ENCODE measurements around the gene MAPKAP1. TPM values are rescaled to one million over a fixed set of nuclear protein-coding genes. Genes with fewer than 3 reads are reported as not detected.
"Not testable (repeated sequence)": the region's sequence is repeated elsewhere in the genome, so short reads cannot be mapped to it uniquely, and the experiment has no call there.

The MAPKAP1 gene
- polyA plus RNA-seq, 4 donors: 38.4 to 57.4 (median 43.6) TPM

GRCh38 chr9:125400725-125401716, 306.0 kb downstream of the MAPKAP1 start:
- FAIRE-seq (no peak), DNase-seq (no peak)
- no peaks in the 10 kb centered on the region for H3K27me3 ChIP-seq (ENCODE audit: control insufficient read depth in 3 of 3, insufficient read depth in 3 of 3, low read length in 3 of 3)
- no peaks in the 10 kb centered on the region for H3K4me1 ChIP-seq (ENCODE audit: control insufficient read depth in 3 of 3, insufficient read depth in 2 of 3, low read depth in 1 of 3, low read length in 2 of 3)
- no peaks in the 10 kb centered on the region for H3K36me3 ChIP-seq (ENCODE audit: control insufficient read depth in 3 of 3, insufficient read depth in 2 of 3, low read depth in 1 of 3, low read length in 3 of 3)
- no peaks in the 10 kb centered on the region for H3K9me3 ChIP-seq (ENCODE audit: control insufficient read depth in 2 of 2, insufficient read depth in 1 of 2, low read depth in 1 of 2, low read length in 1 of 2)
- no peak overlapping the region for H3K27ac ChIP-seq (ENCODE audit: low read depth in 1 of 3, low read length in 2 of 3)
- no peak overlapping the region for H3K4me3 ChIP-seq (ENCODE audit: low read depth in 1 of 3, low read length in 3 of 3)
- 77 to 78% (median 78%) methylated on average over 11 to 12 of the region's 12 CpGs for WGBS, 3 donors

DNA sequence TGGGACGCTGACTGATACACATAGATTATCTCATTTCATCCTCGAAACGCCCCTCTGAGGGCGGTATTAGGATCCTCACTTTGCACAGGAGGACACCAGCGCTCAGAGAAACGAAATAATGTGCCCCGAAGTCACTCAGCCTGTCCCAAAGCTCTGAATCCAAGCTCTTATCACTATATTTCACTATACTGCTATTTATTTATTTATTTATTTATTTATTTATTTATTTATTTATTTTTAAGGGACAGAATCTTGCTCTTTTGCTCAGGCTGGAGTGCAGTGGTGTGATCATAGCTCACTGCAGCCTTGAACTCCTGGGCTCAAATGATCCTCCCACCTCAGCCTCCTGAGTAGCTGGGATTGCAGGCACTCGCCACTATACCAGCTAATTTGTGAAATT, 306.8 kb downstream of the MAPKAP1 start:
- 89 to 90% (median 89%) methylated on average over 8 of the region's 8 CpGs for WGBS, 3 donors
- not testable (repeated sequence) for DNase-seq; H3K36me3 ChIP-seq (ENCODE audit: control insufficient read depth in 3 of 3, insufficient read depth in 2 of 3, low read depth in 1 of 3, low read length in 3 of 3); H3K27ac ChIP-seq (ENCODE audit: low read depth in 1 of 3, low read length in 2 of 3); FAIRE-seq; H3K4me1 ChIP-seq (ENCODE audit: control insufficient read depth in 3 of 3, insufficient read depth in 2 of 3, low read depth in 1 of 3, low read length in 2 of 3); H3K4me3 ChIP-seq (ENCODE audit: low read depth in 1 of 3, low read length in 3 of 3); H3K9me3 ChIP-seq (ENCODE audit: control insufficient read depth in 2 of 2, insufficient read depth in 1 of 2, low read depth in 1 of 2, low read length in 1 of 2); H3K27me3 ChIP-seq (ENCODE audit: control insufficient read depth in 3 of 3, insufficient read depth in 3 of 3, low read length in 3 of 3)

- DNase-seq: no peak
- no peak for FAIRE-seq
- Histone ChIP-seq H3K4me1 (ENCODE audit: control insufficient read depth in 3 of 3, insufficient read depth in 2 of 3, low read depth in 1 of 3, low read length in 2 of 3) (no peaks in the 10 kb centered on the region), H3K9me3 (ENCODE audit: control insufficient read depth in 2 of 2, insufficient read depth in 1 of 2, low read depth in 1 of 2, low read length in 1 of 2) (no peaks in the 10 kb centered on the region), H3K4me3 (ENCODE audit: low read depth in 1 of 3, low read length in 3 of 3) (no peak overlapping the region), H3K27me3 (ENCODE audit: control insufficient read depth in 3 of 3, insufficient read depth in 3 of 3, low read length in 3 of 3) (no peaks in the 10 kb centered on the region), H3K27ac (ENCODE audit: low read depth in 1 of 3, low read length in 2 of 3) (no peak overlapping the region), H3K36me3 (ENCODE audit: control insufficient read depth in 3 of 3, insufficient read depth in 2 of 3, low read depth in 1 of 3, low read length in 3 of 3) (no peaks in the 10 kb centered on the region)
- 90 to 92% (median 91%) methylated on average over 20 of the region's 20 CpGs for WGBS, 3 donors
Measured at GRCh38 chr9:125399666-125400065, 307.3 kb downstream of the MAPKAP1 start.

GRCh38 chr9:125399165-125399564, 307.8 kb downstream of the MAPKAP1 start:
- Histone ChIP-seq H3K36me3 (ENCODE audit: control insufficient read depth in 3 of 3, insufficient read depth in 2 of 3, low read depth in 1 of 3, low read length in 3 of 3) (no peaks in the 10 kb centered on the region), H3K9me3 (ENCODE audit: control insufficient read depth in 2 of 2, insufficient read depth in 1 of 2, low read depth in 1 of 2, low read length in 1 of 2) (no peaks in the 10 kb centered on the region), H3K4me3 (ENCODE audit: low read depth in 1 of 3, low read length in 3 of 3) (no peak overlapping the region), H3K4me1 (ENCODE audit: control insufficient read depth in 3 of 3, insufficient read depth in 2 of 3, low read depth in 1 of 3, low read length in 2 of 3) (no peaks in the 10 kb centered on the region), H3K27me3 (ENCODE audit: control insufficient read depth in 3 of 3, insufficient read depth in 3 of 3, low read length in 3 of 3) (no peaks in the 10 kb centered on the region), H3K27ac (ENCODE audit: low read depth in 1 of 3, low read length in 2 of 3) (no peak overlapping the region)
- 89 to 93% (median 91%) methylated on average over 12 of the region's 12 CpGs for WGBS, 3 donors
- FAIRE-seq: no peak
- no peak for DNase-seq

GRCh38 chr9:125398243-125398642, 308.8 kb downstream of the MAPKAP1 start:
- 89 to 95% (median 94%) methylated on average over 1 of the region's 1 CpG for WGBS, 3 donors
- Histone ChIP-seq H3K9me3 (ENCODE audit: control insufficient read depth in 2 of 2, insufficient read depth in 1 of 2, low read depth in 1 of 2, low read length in 1 of 2) (no peaks in the 10 kb centered on the region), H3K27me3 (ENCODE audit: control insufficient read depth in 3 of 3, insufficient read depth in 3 of 3, low read length in 3 of 3) (no peaks in the 10 kb centered on the region), H3K36me3 (ENCODE audit: control insufficient read depth in 3 of 3, insufficient read depth in 2 of 3, low read depth in 1 of 3, low read length in 3 of 3) (no peaks in the 10 kb centered on the region), H3K27ac (ENCODE audit: low read depth in 1 of 3, low read length in 2 of 3) (no peak overlapping the region), H3K4me3 (ENCODE audit: low read depth in 1 of 3, low read length in 3 of 3) (no peak overlapping the region), H3K4me1 (ENCODE audit: control insufficient read depth in 3 of 3, insufficient read depth in 2 of 3, low read depth in 1 of 3, low read length in 2 of 3) (no peaks in the 10 kb centered on the region)
- DNase-seq: no peak
- FAIRE-seq: no peak

DNA sequence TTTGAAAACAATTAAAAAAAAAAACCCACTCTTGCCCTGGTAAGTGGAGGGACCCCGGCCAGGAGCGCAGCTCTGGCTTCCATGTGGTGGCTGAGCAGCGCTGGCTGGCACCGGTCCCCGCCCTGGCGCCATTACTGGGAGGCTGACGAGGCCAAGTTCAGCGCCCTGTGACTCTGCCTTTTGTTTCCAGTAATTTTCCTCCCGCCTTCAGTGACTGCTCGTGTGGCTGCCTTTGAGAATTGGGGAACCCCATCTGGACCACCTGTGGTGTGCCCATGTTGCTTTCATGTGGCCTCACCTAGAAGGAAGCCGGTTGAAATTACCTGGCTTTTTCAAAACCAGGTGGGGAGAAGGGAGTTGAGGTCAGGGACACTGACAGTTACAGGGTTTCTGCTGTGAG, 309.3 kb downstream of the MAPKAP1 start:
- DNase-seq (no peak), FAIRE-seq (no peak)
- Histone ChIP-seq H3K27ac (ENCODE audit: low read depth in 1 of 3, low read length in 2 of 3) (no peak overlapping the region), H3K27me3 (ENCODE audit: control insufficient read depth in 3 of 3, insufficient read depth in 3 of 3, low read length in 3 of 3) (no peaks in the 10 kb centered on the region), H3K4me1 (ENCODE audit: control insufficient read depth in 3 of 3, insufficient read depth in 2 of 3, low read depth in 1 of 3, low read length in 2 of 3) (no peaks in the 10 kb centered on the region), H3K36me3 (ENCODE audit: control insufficient read depth in 3 of 3, insufficient read depth in 2 of 3, low read depth in 1 of 3, low read length in 3 of 3) (no peaks in the 10 kb centered on the region), H3K9me3 (ENCODE audit: control insufficient read depth in 2 of 2, insufficient read depth in 1 of 2, low read depth in 1 of 2, low read length in 1 of 2) (no peaks in the 10 kb centered on the region), H3K4me3 (ENCODE audit: low read depth in 1 of 3, low read length in 3 of 3) (no peak overlapping the region)
- WGBS, 3 donors: 68 to 76% (median 72%) methylated on average over 11 of the region's 11 CpGs

GRCh38 chr9:125396799-125397198, 310.2 kb downstream of the MAPKAP1 start:
- Histone ChIP-seq H3K4me3 (ENCODE audit: low read depth in 1 of 3, low read length in 3 of 3) (no peak overlapping the region), H3K27ac (ENCODE audit: low read depth in 1 of 3, low read length in 2 of 3) (no peak overlapping the region), H3K4me1 (ENCODE audit: control insufficient read depth in 3 of 3, insufficient read depth in 2 of 3, low read depth in 1 of 3, low read length in 2 of 3) (no peaks in the 10 kb centered on the region), H3K9me3 (ENCODE audit: control insufficient read depth in 2 of 2, insufficient read depth in 1 of 2, low read depth in 1 of 2, low read length in 1 of 2) (no peaks in the 10 kb centered on the region), H3K36me3 (ENCODE audit: control insufficient read depth in 3 of 3, insufficient read depth in 2 of 3, low read depth in 1 of 3, low read length in 3 of 3) (no peaks in the 10 kb centered on the region), H3K27me3 (ENCODE audit: control insufficient read depth in 3 of 3, insufficient read depth in 3 of 3, low read length in 3 of 3) (no peaks in the 10 kb centered on the region)
- FAIRE-seq (no peak), DNase-seq (no peak)
- 95 to 98% (median 95%) methylated on average over 6 of the region's 6 CpGs for WGBS, 3 donors

- H3K36me3 ChIP-seq (ENCODE audit: control insufficient read depth in 3 of 3, insufficient read depth in 2 of 3, low read depth in 1 of 3, low read length in 3 of 3): no peaks in the 10 kb centered on the region
- peaks cover 0 to 2% of the 10 kb centered on the region in 2 donors for H3K9me3 ChIP-seq (ENCODE audit: control insufficient read depth in 2 of 2, insufficient read depth in 1 of 2, low read depth in 1 of 2, low read length in 1 of 2)
- DNase-seq (no peak), FAIRE-seq (no peak)
- WGBS, 3 donors: 76 to 92% (median 80%) methylated on average over 3 of the region's 3 CpGs
- H3K4me1 ChIP-seq (ENCODE audit: control insufficient read depth in 3 of 3, insufficient read depth in 2 of 3, low read depth in 1 of 3, low read length in 2 of 3): no peaks in the 10 kb centered on the region
- H3K27ac ChIP-seq (ENCODE audit: low read depth in 1 of 3, low read length in 2 of 3): no peak overlapping the region
- H3K4me3 ChIP-seq (ENCODE audit: low read depth in 1 of 3, low read length in 3 of 3): no peak overlapping the region
- no peaks in the 10 kb centered on the region for H3K27me3 ChIP-seq (ENCODE audit: control insufficient read depth in 3 of 3, insufficient read depth in 3 of 3, low read length in 3 of 3)
Measured at GRCh38 chr9:125393426-125393825, 313.6 kb downstream of the MAPKAP1 start.

All from small intestine (tissue), 7 donors.